HG02870 (cell line): ENCODE measurements around the gene BUB1B.
"Not testable (repeated sequence)": the region's sequence is repeated elsewhere in the genome, so short reads cannot be mapped to it uniquely, and the experiment has no call there.

Experiments used
- ATAC-seq: cut with Tn5 transposase; IDR thresholded peaks from one replicate; pipeline ENCODE4 v1.9.1; 2021; ENCODE audit warnings: mild to moderate bottlenecking, moderate library complexity; ENCODE audit not compliant: unreplicated experiment

The BUB1B gene, protein sequence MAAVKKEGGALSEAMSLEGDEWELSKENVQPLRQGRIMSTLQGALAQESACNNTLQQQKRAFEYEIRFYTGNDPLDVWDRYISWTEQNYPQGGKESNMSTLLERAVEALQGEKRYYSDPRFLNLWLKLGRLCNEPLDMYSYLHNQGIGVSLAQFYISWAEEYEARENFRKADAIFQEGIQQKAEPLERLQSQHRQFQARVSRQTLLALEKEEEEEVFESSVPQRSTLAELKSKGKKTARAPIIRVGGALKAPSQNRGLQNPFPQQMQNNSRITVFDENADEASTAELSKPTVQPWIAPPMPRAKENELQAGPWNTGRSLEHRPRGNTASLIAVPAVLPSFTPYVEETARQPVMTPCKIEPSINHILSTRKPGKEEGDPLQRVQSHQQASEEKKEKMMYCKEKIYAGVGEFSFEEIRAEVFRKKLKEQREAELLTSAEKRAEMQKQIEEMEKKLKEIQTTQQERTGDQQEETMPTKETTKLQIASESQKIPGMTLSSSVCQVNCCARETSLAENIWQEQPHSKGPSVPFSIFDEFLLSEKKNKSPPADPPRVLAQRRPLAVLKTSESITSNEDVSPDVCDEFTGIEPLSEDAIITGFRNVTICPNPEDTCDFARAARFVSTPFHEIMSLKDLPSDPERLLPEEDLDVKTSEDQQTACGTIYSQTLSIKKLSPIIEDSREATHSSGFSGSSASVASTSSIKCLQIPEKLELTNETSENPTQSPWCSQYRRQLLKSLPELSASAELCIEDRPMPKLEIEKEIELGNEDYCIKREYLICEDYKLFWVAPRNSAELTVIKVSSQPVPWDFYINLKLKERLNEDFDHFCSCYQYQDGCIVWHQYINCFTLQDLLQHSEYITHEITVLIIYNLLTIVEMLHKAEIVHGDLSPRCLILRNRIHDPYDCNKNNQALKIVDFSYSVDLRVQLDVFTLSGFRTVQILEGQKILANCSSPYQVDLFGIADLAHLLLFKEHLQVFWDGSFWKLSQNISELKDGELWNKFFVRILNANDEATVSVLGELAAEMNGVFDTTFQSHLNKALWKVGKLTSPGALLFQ

DNA sequence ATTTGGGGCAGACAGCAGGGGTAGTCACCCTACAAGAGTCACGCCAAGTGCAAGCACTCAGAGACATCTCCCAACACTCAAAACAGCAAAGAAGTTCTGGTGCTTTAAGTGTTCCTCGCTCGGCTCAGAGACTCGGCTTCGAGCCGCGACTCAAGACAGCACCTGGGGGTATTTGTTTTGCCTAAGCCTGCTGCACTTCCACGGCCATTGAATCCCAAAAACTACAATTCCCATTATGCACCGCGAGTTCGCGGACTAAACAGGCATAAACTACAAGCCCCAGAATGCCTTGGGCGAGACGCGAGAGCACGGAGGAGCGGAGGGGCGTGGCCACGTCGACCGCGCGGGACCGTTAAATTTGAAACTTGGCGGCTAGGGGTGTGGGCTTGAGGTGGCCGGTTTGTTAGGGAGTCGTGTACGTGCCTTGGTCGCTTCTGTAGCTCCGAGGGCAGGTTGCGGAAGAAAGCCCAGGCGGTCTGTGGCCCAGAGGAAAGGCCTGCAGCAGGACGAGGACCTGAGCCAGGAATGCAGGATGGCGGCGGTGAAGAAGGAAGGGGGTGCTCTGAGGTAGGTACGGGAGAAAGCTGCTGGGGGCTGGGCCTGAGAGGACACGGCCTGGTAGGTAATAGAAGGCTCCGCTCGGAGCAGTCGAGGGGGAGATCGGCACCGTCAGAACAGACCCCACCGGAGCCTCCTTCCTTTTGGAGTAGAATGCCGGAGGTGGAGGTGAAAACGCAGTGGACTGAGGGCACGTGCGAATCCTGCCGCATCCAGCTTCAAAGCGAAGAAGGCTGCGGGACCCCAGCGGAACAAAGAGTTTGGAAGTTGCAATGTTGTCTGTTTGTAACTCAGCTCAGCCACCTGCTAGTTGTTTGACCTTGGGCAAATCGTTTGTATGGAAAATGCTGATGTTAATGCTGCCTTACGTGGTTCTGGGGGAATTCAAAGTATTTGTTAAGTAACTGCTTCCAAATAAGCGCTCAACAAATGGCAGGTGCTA is at the start of gene BUB1B:
Gene BUB1B (plus strand): TSS at position 381 of the 1,000 bp plus-strand sequence. CDS start 152 bp downstream, at position 533.
- ATAC-seq: peak; percentile 83

DNA sequence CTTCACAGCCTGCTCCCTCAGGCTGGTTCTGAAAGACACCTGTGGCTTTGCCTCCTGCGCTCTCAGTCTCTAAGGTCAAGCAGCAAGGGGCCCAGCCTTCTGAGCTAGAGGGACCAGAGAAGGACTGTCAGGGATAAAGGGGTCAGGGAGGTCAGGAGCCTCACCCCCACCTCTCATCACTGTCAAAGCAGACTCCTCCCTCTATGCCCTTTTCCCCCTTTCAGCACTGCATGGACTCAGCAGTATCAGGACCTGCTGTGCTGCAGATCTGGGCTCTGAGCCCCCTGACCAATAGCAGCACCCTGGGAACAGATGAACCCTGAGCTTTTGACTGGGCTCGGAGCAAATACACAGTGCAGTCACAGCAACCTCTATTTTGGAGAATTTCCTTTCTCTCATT is 49.0 kb upstream of the BUB1B start:
- no peak for ATAC-seq

DNA sequence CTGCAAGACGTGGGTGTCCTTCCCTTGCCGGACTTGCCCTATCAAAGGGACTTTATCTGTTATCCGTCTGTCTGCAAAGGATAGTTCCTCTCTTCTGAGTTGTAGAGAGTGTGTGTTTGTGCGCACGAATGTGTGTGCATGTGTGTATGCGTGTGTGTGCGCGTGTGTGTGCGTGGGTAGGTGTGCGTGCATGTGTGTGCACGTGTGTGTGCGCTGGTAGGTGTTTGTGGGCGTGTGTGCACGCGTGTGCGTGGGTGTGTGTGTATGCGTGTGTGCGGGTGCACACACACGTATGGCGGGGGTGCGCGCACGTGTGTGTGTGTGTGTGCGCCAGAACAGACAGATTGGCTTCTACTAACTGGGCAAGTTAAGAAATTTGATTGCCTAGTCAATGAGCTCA is 48.1 kb upstream of the BUB1B start:
- ATAC-seq: no peak

DNA sequence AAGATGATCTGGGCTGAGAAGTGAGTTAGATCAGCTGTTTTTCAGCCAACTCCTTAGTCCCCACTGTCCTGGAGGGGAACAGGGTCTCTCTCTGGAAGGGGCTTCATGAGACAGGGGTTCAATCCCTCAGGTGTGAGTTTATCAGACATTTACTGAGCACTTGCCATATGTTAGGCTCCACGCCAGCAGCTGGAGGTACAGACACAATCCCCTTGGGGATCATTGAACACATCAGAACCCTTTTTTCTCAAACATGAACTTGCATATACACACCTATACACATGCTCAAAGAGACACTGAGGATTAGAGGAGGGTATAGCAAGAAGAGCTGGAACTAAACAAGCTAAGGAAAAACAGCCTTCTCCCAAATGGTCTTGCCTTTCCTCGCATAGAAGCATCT is 46.7 kb upstream of the BUB1B start:
- no peak for ATAC-seq

DNA sequence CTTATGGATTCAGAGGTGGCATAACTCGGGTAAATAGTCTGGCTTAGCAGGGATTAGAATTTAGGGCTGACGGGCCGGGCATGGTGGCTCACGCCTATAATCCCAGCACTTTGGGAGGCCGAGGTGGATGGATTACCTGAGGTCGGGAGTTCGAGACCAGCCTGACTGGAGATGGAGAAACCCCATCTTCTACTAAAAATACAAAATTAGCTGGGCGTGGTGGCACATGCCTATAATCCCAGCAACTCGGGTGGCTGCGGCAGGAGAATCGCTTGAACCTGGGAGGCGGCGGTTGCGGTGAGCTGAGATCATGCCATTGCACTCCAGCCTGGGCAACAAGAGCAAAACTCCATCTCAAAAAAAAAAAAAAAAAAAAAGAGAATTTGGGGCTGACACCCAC is 45.8 kb upstream of the BUB1B start:
- not testable (repeated sequence) for ATAC-seq

DNA sequence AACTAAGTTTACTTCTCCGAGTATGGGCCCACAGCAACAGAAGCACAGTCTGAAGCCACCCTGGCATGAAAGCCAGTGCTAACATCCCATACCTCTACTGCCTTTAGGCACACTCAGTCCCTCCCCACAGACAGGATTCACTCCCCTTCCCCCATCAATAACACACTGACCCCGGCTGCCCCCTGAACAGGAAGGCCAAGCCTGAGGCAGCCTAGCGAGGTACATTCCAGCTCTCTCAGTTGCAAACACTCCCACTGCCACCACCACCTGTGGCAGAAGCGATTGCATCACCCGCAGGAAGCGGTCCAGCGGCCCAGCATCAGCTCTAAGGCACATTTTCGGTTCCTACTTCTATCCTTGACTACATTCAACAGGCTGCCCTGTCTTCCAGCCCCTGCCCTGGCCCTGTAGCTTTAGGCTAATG is 45.2 kb upstream of the BUB1B start:
- ATAC-seq: peak; percentile 93

DNA sequence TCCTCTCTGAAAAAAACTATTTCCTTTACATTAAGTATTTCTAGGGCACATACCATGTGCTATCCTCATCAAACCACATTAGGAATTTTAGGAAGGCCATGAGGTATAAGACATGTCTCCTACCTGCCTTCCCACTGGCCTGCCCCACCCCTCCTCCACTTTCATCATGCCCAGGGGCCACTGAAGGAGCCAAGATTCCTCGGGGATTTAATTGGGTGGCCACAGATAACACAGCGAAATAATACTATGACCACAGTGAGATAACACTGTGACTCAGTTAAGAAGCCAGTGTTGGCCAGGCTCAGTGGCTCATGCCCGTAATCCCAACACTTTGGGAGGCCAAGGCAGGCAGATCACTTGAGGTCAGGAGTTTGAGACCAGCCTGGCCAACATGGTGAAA is 42.4 kb upstream of the BUB1B start:
- no peak for ATAC-seq

DNA sequence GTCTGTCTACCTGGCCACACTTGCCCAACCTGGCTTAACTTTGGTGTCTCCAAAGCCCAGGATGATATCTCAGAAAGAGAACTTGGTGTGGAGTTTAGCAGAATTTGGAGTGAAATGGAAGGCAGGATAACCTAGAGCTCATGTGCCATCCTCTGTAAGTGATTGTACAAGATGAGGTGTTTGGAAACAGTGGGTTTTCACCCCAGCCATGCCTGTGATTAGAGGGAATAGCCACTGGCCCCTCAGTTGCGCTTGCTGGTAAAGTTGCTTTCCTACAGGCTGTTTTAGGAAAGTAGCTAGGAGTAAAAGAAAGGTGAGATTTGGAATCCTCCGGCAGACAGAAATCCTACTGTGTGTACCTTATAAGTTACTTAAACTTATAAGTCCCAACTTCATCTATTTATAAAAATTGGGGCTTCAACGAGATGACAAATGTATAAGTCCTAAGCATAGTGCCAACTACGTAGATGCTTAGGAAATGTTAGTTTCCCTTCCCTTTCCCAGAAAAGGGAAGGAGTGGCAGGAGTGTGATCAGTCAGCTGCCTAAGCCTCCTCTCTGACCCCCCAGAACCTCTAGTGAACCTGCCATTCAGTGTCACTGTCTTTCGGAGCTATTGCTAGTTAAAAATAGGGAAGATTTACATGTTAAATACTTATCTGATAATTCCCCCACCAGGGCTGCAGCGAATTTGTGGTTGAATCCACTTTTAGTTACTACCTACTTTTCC is 38.8 kb upstream of the BUB1B start:
- ATAC-seq: no peak

DNA sequence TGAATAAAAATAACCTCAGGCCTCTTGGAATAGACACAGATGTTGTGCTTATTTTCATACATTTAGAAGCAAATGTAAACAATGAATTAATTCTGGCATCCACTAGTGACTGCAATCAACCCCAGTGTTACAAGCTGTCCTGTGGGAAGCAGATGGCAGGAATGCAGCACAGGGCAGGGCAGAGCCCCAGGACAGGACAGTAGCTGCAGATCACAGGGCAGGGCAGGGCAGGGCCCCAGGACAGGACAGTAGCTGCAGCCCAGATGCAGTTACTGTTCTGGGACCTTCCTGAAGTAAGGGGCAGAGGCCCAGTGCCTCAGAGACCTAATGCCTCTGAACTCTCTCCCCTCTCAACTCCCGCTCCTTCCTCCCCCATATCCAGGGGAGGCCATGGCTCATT is 37.9 kb upstream of the BUB1B start:
- ATAC-seq: not testable (repeated sequence)

DNA sequence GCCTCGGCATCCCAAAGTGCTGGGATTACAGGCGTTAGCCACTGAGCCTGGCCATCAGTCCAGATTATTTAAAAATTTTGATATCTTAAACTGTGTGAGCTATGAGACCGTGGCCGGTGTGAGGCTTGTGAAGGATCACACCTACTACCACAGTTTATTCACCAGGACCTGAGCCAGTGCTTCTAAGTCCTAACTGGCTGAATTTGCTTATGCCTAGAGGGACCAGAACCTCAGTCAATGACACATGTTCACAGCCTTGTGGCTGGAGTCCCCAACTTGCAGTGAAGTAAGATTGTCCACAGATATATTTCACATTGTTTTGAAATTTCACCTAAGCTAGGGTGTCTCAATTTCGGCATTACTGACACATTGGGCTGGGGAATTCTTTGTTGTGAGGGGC is 37.0 kb upstream of the BUB1B start:
- not testable (repeated sequence) for ATAC-seq

DNA sequence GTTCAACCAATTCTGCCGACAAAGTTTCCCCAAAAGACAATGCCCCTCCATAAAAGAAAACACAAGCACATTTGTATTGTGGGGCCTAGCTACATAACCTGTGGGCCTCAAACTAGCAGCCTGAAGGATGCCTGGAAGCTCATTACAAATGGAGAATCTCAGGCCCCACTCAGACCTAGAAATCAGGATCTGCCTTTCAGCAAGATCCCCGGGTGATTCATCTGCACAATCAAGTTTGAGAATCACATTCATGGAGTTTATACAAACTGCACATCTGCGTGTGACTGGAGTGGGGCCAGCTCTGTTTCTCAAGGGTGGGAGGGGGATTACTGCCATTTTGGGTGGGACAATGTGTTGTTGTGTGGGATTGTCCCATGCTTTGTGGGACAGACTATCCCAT is 36.5 kb upstream of the BUB1B start:
- not testable (repeated sequence) for ATAC-seq

DNA sequence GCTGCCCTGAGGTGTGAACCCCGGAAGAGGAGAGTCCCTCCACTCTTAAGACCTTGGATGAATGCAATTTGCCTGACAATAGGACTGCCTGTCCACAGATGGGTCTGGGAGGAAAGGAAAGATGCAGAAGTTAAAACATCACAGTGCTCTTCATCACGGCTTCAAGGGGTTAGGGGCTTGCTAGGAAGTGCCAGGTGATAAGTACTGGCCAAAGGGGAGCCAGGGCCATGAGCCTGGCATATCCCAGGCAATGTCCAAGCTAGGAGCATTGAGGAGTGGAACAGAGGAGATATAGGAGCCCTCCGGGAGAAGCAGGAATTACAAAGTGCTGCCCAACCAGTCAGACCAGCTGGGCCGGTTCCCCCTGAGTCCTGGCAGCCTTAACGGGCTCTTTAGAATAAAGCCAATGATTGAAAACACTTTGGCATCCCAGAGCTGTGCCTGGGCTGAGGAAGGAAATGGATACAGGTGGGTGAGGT is 36.0 kb upstream of the BUB1B start:
- ATAC-seq: not testable (repeated sequence)

DNA sequence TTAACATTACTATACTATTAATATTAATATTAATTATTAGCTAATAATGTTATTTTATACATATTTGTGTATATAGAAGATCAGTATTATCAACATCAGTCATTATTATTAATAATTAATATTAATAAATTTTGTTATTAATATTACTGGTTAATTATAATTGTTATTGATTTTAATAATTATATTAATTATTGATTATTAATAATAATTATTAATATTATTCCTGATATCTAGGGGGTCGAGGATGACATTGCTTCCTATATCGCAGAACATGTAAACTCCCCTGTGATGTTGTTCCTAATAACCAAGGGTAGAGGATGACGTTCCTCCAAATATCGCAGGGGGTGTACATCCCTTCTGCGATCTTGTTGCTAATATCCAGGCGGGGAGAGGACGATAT is 34.9 kb upstream of the BUB1B start:
- ATAC-seq: no peak

DNA sequence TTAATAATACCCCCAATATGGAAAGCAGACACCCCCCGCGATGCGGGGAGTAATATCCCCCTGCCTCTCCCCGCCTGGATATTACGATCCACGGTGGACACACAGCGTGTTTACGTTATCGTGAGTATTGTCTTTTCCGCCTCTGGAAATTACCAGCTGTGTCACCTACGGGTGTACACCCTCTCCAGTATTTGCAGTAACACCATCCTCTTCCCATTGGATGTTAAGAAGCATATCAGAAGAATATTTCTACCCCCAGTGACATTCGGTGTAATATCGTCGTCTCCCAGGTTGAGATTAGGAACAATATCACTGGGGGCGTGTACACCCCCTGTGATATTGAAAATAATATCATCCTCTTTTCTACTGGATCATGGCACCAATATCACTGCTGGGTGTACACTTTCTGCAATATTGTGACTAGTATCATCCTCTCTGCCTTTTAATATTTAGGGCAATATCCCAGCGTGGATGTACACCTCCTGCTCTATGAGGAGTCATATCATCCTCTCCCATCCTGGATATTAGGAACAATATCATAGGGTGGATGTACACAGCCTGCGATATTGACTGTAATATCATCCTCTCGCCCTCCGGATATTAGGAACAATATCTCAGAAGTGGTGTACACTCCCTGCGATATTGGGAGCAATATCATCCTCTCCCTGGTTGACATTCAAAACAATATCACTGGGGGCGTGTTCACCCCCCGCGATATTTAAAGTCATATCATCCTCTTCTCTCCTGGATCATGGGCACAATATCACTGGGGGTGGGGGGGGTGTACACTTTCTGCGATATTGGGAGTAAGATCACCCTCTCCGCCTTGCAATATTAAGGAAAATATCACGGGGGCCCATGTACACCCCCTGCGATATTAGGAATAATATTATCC is 31.9 kb upstream of the BUB1B start:
- no peak for ATAC-seq

DNA sequence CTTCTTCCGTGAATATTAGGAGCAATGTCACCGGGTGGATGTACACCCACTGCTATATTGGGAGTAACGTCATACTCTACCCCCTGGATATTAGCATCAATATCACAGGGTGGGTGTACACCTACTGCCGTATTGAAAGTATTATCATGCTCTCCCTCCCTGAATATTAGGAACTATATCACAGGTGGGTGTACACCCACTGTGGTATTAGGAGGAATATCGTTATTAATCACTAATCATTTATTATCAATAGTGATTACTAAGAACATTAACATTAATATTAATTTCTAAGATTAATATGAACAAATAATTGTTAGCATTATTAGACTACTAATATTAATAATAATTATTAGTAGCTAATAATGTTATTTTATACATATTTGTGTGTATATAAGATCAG is 30.8 kb upstream of the BUB1B start:
- no peak for ATAC-seq

DNA sequence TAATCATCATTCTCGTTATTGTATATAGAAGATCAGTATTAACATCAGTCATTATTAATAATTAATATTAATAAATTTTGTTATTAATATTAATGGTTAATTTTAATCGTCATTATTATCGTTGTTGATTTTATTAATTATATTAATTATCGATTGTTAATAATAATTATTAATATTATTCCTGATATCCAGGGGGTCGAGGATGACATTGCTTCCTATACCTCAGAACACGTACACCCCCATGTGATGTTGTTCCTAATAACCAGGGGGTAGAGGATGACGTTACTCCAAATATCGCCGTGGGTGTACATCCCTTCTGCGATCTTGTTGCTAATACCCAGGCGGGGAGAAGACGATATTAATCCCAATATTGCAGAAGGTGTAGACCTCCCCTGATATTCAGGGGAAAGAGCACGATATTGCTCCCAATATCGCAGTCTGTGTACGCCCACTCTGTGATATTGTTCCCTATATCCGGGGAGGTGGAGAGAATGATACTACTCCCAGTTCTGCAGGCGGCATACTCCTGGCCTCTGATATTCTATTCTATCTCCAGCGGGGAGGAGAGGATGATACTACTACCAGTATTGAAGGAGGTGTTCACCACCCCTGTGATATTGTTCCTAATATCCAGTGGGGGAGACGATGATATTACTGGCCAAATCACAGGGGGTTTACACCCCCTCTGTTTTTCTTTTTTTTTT is 29.9 kb upstream of the BUB1B start:
- no peak for ATAC-seq

DNA sequence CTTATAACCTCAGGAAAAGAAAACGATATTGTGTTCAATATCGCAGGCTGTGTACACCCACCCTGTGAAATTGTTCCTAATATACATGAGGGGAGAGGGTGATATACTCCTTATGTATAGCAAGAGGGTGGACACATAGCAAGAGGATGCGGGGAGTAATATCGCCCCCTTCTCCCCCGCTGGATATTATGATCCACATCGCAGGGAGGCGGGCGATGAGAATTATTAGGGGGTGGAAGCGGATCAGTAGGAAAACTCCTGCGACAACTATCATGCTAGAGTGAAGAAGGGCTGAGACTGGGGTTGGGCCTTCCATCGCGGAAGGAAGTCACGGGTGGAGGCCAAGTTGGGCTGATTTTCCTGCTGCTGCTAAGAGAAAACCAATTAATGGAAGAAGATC is 27.3 kb upstream of the BUB1B start:
- no peak for ATAC-seq

DNA sequence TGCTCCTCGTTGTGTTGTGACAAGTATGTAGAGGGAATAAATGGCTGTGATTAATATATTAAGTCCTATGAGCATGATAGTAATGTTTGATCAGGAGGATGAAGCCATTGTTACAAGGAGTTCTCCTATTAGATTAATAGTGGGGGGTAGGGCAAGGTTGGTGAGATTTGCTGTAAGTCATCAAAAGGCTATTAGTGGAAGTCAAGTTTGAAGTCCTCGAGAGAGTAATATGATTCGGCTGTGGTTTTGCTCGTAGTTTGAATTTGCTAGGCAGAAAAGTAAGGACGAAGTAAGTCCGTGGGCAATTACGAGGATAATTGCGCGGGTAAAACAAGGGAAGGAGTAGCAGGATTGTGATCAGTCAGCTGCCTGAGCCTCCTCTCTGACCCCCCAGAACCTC is 26.0 kb upstream of the BUB1B start:
- no peak for ATAC-seq
